ENCODE data around the gene SPATA33. TPM values are rescaled to one million over a fixed set of nuclear protein-coding genes. Genes with fewer than 3 reads are reported as not detected.

The SPATA33 gene
- total and polyA plus RNA-seq, 2 donors (not counting 1 experiment from before 2014, with no cell fraction given): 3.6 to 15.0 TPM

DNA sequence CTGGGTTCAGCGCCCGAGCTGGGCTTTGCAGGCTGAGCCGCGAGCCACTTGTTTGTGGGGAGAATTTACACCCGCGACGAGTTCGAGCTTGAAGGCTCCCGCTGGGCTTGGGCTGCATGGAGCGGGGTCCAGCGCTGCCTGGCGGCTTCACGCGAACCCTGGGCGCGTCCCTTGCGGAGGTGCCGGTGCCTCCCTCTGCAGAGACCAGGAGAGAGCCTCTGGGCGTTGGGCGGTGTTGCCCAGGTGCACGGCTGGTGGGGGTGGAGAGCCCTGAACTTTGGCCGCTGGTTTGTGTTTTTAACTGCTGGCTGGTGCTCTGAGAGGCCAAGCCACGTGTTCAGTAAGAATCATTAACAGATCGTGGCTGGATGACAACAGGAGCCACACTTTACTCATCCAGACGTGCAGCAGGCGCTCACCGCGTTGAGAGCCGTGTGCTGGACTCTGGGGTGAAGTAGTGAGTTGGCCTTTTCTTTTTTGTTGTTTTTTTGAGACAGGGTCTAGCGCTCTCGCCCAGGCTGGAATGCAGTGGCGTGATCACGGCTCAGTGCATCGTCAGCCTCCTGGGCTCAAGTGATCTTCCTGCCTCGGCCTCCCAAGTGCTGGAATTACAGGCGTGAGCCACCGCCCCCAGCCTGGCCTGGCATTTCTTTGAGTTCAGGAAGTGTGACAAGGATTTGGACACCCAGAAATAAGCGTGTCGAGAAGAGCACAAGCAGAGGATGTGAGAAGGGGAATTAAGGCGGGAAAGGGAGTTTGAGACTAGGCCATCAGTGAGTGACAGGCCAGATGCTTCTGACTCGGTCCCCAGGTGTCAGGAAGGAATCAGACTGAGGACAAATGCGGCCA lies 29.7 kb downstream of the SPATA33 start:
- intact Hi-C loops (cut with micrococcal nuclease): loop anchor here (5.0 kb wide), 2 partner anchors 35 to 125 kb away; partner anchors contain the start of genes RPL13, VPS9D1 and ZNF276
- Histone ChIP-seq H3K79me2 (ENCODE audit: control insufficient read depth, insufficient read depth, low read length) (peaks cover 32% of the 10 kb centered on the region), H3K4me2 (replicated peaks; ENCODE audit: low read depth, low read length, poor library complexity, severe bottlenecking) (peak overlapping the region; percentile 100), H4K20me1 (ENCODE audit: control insufficient read depth, insufficient read depth, low read length, poor library complexity, severe bottlenecking) (peaks cover 13% of the 10 kb centered on the region), H3K4me1 (ENCODE audit: control insufficient read depth in 2 of 2, insufficient read depth in 2 of 2, low read length in 2 of 2) (peaks cover 7 to 15% of the 10 kb centered on the region in 2 donors), H3K27ac (ENCODE audit: low read length in 2 of 2) (peak overlapping the region; percentile 54 to 83), H3K4me3 (ENCODE audit: control extremely low read depth in 1 of 5, extremely low read depth in 1 of 5, insufficient read depth in 1 of 5, low read depth in 2 of 5, low read length in 4 of 5) (peak overlapping the region; percentile 17 to 96 (median 78)), H3K9ac (ENCODE audit: low read length) (peak overlapping the region; percentile 91), H3K36me3 (replicated peaks in 1 of 2; ENCODE audit: control extremely low read depth in 1 of 2, control insufficient read depth in 1 of 2, extremely low read depth in 1 of 2, insufficient read depth in 2 of 2, low read length in 1 of 2) (peaks cover 2 to 20% of the 10 kb centered on the region in 2 experiments), H3K27me3 (replicated peaks in 1 of 4; ENCODE audit: control extremely low read depth in 1 of 4, control insufficient read depth in 3 of 4, insufficient read depth in 4 of 4, low read length in 3 of 4) (no peaks in the 10 kb centered on the region), H2AFZ (ENCODE audit: insufficient read depth, low read depth, low read length, poor library complexity, severe bottlenecking) (peak overlapping the region; percentile 99), H3K9me3 (ENCODE audit: control extremely low read depth in 1 of 3, control insufficient read depth in 2 of 3, insufficient read depth in 1 of 3, low read length in 2 of 3) (no peaks in the 10 kb centered on the region)
- Mint-ChIP-seq H3K27ac (peak overlapping the region; percentile 90), H3K27me3 (no peaks in the 10 kb centered on the region), H3K4me1 (peaks cover 18% of the 10 kb centered on the region), H3K9me3 (ENCODE audit: insufficient read depth) (no peaks in the 10 kb centered on the region), H3K4me3 (peak overlapping the region; percentile 96)
- DNase-seq (no peak), ATAC-seq (ENCODE audit: low read depth) (peak; percentile 22)
- 26% methylated on average over 40 of the region's 42 CpGs for WGBS (ENCODE audit: insufficient coverage)
- TF ChIP-seq EZH2 (IDR thresholded peaks at IDR 0.05; ENCODE audit: borderline replicate concordance, insufficient read depth, low read depth, low read length, poor library complexity, severe bottlenecking) (no peak), CTCF (IDR thresholded peaks at IDR 0.05) (no peak)
- ChIA-PET CTCF (interaction anchor here (1.0 to 1.9 kb wide), 3 partner anchors 12 to 173 kb away, joined by 3 to 8 read pairs (median 3); no protein-coding TSS in a partner anchor), POLR2A (interaction anchor here (0.6 to 1.5 kb wide), 5 partner anchors 9 to 186 kb away, joined by 3 to 8 read pairs (median 6); partner anchors contain the start of genes SPATA2L and TCF25)

All from B cell (primary cell).